ES-I3 (cell line): Measurements from ENCODE around the gene IGF2BP2.

Experiments used
- H3K36me3 ChIP-seq: 2 replicates; pipeline ENCODE4 v1.6.1; 2013; ENCODE audit warnings: mild to moderate bottlenecking, low read length, control low read depth, moderate library complexity; ENCODE audit not compliant: insufficient read depth
- H3K4me1 ChIP-seq: 2 replicates; pipeline ENCODE4 v1.6.1; 2013; ENCODE audit warnings: mild to moderate bottlenecking, control low read depth, low read length; ENCODE audit not compliant: insufficient read depth
- H3K9ac ChIP-seq: 2 replicates; pipeline ENCODE4 v1.6.1; 2013; ENCODE audit warnings: low read depth, mild to moderate bottlenecking, low read length, moderate library complexity
- H3K9me3 ChIP-seq: 2 replicates; pipeline ENCODE4 v1.6.1; 2013; ENCODE audit warnings: mild to moderate bottlenecking, low read length, moderate library complexity; ENCODE audit not compliant: control insufficient read depth, insufficient read depth

IGF2BP2 gene

DNA sequence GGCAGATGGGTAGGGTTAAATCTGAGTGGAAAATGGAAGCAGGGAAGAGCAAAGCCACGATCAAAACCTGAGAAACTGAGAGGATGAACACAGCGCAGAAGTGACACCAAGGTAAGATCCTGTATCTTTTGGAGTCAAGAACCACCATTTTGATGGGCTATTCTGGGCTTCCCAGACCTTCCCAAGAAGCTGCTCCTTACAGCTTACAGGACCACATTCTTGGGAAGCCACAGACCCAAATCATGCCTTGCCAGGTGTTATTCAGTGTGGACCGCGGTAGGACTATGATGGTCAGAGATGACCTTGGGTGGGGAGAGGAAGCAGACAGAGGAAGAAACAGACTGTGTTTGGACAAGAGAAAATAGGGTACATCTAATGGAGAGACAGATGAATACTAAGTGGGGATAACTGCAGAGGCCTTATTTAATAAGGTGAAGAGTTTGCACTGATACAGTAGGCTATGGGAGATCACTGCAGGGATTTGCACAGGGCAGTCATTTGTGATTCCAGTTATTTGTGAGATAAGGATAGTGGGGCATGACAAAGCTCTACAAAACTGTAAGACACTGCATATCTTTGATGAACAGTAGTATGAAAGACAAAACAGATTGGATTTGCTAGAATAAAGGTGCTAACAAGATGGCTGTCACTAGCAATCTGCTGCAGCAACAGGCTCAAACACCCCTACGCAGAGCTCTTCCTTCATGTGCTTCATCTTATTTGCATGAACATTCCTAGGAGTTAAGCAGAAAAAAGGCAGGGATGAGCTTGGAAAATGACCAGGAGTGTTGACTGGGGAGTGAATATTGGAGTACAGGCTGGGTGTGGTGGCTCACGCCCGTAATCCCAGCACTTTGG, 105.9 kb downstream of the IGF2BP2 start:
- Histone ChIP-seq H3K36me3 (no peaks in the 10 kb centered on the region), H3K4me1 (peaks cover 43% of the 10 kb centered on the region), H3K9ac (no peak overlapping the region), H3K9me3 (no peaks in the 10 kb centered on the region)

DNA sequence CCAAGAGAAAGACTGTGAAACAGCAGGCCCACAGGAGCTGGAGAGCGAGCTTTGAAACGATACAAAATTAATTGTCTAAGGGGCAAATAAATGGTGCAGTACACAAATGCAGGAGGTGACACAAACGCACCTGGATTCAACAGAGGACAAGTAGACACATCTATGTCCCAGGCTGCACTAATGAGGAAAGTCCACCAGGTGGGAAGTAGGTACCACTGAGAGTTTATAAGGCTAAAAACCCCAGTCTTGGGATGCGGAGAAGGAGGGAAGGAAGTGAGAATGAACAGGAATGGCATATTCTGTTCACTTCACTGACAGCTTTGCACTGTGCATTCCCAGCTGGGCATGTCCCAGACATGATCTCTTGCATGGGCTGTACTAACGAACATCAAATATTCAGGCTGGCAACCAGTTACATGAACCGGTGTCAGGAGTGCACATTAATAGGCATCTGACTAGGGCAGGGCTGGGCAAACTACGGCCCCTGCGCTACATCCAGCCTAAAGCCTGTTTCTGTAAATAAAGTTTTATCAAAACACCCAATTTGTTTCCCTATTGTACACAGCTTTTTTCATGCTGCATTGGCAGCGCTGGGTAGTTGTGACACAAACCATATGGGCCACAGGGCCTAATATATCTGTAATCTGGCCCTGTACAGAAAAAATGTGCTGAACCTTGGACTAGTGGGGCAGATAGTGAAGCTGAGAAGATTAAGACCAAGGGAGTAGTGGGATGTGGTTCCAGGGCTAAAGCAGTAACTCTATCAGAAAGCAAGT, 107.0 kb downstream of the IGF2BP2 start:
- no peak overlapping the region for H3K9ac ChIP-seq
- H3K9me3 ChIP-seq, result no peaks in the 10 kb centered on the region
- H3K4me1 ChIP-seq, result peaks cover 46% of the 10 kb centered on the region
- no peaks in the 10 kb centered on the region for H3K36me3 ChIP-seq

DNA sequence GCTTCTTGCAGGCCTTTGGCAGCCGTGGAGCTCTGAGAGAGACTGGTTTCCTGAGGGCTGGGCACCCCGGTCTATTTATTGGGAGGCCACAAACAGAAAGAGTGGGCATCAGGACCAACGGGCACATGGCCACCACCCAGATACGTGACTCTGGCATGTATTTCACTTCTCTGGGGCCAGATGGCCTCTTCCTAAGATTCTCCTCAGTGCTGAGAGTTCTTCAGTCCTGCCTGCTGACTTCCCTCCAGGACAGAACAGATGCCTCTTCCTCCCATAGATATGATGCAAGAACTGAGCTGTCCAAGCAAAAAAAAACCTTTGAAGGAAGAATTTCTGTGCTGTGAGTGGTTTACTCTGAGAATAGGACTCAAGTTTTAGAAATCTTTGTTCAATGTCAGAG, 107.7 kb downstream of the IGF2BP2 start:
- H3K36me3 ChIP-seq, result no peaks in the 10 kb centered on the region
- peaks cover 53% of the 10 kb centered on the region for H3K4me1 ChIP-seq
- no peaks in the 10 kb centered on the region for H3K9me3 ChIP-seq
- H3K9ac ChIP-seq, result no peak overlapping the region

DNA sequence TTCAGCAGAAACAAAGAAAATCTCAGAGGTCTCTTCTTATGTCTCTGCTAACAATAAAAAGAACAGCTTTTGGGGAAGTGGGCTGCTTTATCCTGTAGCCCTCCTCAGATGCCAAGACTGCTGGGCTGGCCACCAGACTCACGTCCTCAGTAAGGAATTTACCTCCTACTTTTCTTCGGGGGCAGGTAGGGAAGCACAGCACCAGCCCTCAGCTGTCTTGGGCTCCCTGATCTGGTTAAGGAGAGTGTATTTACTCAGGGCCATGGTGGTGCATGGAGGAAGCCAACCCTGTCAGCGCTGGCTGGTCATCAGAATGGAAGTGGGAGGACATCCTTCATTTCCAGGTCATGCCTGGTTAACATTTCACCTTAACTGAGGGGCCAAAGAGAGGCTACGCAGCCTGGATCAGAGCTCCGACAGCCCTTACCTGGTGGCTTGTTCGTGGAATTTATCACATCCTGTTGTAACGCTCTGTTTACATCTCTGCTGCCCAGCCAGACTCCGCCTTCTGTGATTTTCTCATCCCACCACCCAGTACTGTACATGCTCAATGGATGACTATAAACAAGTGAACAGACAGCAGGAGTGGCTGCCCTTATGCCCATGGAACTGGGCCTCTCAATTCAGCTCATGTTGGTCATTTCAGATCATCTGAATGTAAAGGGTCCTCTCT, 108.3 kb downstream of the IGF2BP2 start:
- H3K9ac ChIP-seq, result no peak overlapping the region
- H3K4me1 ChIP-seq, result peaks cover 59% of the 10 kb centered on the region

DNA sequence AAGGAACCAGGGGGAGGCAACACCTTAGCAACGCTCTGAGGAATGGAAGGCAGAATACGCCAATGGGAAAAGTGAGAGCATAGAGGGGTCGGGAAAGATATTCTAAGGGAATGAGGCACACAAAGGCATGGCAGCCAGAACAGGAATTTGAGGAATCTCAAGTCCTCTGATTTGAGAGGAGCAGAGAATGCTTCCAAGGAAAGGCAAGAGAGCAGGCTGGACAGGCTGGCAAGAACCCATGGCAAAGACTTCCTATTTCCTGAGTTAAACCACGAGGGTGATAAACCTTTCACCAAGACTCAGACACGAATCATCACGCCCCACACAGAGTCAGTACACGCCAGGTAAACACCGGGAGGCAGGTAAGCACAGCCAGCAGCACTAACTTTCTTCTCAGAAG, 109.8 kb downstream of the IGF2BP2 start:
- no peaks in the 10 kb centered on the region for H3K9me3 ChIP-seq
- H3K36me3 ChIP-seq, result no peaks in the 10 kb centered on the region
- peaks cover 66% of the 10 kb centered on the region for H3K4me1 ChIP-seq
- no peak overlapping the region for H3K9ac ChIP-seq

More for the DNA sequence above, 108.3 kb downstream of the IGF2BP2 start:
- Histone ChIP-seq H3K9me3 (no peaks in the 10 kb centered on the region), H3K36me3 (no peaks in the 10 kb centered on the region)

DNA sequence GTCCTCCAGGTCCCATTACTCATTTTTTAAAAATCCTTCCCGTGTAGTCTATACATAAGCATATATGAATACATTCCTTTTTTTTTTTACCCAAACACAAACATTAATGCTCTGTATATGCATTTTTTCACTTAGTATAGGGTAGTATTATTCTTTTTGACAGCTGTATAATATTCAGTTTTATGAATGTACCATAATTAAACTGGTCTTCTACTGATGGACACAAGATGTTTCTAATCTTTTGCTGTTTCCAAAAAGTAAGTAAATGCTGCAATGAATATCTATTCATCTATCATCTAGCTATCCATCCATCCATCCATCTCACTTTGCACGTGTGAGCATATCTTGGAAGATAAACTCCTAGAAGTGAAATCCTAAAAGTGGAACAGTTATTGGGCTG, 110.8 kb downstream of the IGF2BP2 start:
- Histone ChIP-seq H3K9ac (no peak overlapping the region), H3K4me1 (peaks cover 72% of the 10 kb centered on the region), H3K9me3 (no peaks in the 10 kb centered on the region), H3K36me3 (no peaks in the 10 kb centered on the region)

DNA sequence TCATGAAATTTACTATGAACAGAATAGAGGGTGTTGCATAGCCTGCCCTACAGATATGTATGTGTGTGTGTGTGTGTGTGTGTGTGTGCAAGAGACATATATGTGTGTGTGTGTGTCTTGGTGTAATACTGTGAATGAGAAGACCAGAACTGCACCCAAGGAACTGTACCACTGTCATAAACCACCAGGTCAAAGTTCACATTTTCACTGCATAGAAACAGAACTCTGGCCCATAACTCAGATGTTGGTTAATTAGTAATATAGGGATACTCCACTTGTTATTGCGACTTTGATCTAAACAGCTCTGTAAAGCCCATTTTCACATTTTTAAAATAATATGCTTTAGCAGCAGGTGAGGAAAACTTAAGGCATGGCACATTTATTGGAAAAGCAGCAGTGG, 111.8 kb downstream of the IGF2BP2 start:
- no peak overlapping the region for H3K9ac ChIP-seq
- no peaks in the 10 kb centered on the region for H3K36me3 ChIP-seq
- H3K4me1 ChIP-seq, result peaks cover 70% of the 10 kb centered on the region
- H3K9me3 ChIP-seq, result no peaks in the 10 kb centered on the region

DNA sequence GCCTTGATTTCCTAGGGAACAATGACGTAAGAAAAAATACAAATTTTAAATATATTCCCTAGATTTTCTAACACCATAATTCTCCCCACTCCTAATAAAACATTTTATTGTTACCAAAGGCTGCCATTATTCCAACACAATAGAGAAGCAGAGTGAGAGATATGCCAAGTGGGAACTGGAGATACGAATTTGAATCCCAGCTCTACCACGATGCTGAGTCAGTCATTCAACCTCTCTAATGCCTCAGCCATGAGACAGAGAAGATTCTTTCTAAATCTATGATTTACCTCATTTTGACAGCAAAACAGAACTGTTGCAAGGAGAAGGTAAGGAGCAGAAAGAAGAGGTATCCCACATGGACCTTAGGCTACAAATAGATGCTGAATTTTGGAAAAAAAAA, 112.5 kb downstream of the IGF2BP2 start:
- Histone ChIP-seq H3K9me3 (no peaks in the 10 kb centered on the region), H3K9ac (no peak overlapping the region), H3K36me3 (no peaks in the 10 kb centered on the region), H3K4me1 (peaks cover 63% of the 10 kb centered on the region)

DNA sequence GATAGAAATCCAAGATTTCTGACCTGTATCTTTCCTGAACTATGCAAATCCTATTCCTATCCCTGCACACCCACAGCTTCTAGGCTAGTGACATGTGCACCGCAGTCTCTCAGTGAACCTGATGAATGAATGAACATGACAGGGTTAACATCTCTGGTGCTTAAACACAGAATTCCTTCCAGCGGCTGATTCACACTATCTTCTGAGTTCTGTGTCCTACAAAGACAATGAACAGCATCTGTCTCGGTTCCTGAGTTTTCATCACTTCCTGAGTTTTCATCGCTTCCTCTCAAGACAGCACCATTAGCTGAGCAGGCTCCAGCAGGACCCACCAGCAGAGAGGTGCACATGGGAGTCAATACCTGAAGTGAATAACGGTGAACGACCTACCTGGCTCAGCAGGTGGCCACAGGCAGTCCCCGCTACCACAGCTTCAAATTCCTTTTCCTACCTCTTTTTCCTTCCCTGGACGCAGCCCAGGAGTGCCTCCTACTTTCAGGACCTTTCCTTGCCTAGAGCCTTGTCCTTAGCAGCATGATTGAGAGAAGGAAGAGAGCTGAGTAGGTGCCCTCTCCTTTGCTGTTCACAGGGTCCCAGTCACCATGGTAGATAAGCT, 113.5 kb downstream of the IGF2BP2 start:
- Histone ChIP-seq H3K36me3 (no peaks in the 10 kb centered on the region), H3K9me3 (no peaks in the 10 kb centered on the region), H3K9ac (no peak overlapping the region), H3K4me1 (peaks cover 54% of the 10 kb centered on the region)

DNA sequence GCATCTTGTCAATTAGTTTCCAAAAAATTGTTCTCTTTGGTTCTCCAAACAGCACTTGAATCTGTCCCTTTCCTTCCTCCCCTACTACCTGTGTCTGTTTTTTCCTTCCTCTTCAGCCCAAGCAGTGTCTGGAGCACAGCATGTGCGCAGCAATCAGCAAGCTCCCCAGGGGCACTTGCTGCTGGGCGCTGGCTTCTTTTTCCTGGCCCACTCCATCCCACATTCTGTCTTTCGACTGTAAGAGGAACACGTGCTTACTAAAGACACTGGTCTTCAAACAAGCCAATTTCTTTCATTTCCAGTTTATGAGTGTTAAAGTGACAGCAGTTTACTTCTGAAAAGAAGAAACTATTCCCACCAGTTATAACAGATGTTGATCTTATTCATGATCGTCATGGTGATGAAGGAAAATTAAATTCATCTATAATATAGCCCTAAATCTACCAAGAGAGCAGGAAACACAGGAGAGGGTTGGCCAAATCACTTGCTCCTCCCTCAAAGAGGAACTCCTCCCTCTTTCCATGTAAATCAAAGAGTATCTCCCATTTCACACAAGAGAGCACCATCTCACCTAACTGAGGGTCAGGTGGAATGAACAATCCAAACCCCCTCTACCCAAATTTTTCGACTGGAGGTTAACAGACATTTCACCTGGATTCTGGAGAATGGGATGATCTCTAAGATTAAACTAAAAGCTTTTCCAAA, 115.4 kb downstream of the IGF2BP2 start:
- Histone ChIP-seq H3K9me3 (no peaks in the 10 kb centered on the region), H3K36me3 (no peaks in the 10 kb centered on the region), H3K9ac (no peak overlapping the region), H3K4me1 (peaks cover 39% of the 10 kb centered on the region)

DNA sequence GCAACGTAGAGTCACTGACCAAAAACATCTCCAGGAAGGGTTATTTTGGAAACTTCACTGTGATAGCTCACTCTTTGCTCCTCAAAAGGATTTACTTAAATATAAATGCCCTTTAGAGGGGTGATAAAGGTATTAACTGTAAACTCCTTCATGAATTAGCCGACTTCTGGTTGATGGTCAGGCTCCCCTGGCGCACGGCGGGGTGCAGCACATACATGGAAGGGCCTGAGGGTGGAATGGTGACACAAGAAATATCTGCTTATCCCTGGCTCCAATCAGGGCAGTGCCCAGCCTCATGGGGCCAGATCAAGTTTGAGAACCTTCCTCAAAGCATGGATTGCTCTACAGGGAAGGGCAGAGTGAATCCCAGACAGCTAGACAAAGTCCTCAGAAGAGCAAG, 116.5 kb downstream of the IGF2BP2 start:
- peaks cover 48% of the 10 kb centered on the region for H3K4me1 ChIP-seq
- no peak overlapping the region for H3K9ac ChIP-seq

DNA sequence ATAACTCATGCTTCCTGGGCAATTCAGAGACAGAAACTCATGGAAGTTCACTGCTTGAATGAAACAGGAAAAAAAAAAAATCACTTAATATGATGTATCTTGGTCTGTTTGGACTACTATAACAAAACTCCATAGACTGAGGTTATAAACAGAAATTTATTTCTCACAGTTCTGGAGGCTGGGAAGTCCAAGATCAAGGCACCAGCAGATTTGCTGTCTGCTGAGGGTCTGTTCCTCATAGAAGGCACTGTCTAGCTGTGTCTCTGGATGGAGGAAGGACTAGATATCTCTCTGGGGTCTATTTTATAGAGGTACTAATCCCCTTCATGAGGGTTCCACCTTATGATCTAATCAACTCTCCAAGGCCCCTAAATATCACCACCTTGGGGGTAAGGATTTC, 119.3 kb downstream of the IGF2BP2 start:
- no peak overlapping the region for H3K9ac ChIP-seq
- H3K4me1 ChIP-seq, result peaks cover 39% of the 10 kb centered on the region
- no peaks in the 10 kb centered on the region for H3K36me3 ChIP-seq
- no peaks in the 10 kb centered on the region for H3K9me3 ChIP-seq

More for the DNA sequence above, 116.5 kb downstream of the IGF2BP2 start:
- no peaks in the 10 kb centered on the region for H3K9me3 ChIP-seq
- no peaks in the 10 kb centered on the region for H3K36me3 ChIP-seq

DNA sequence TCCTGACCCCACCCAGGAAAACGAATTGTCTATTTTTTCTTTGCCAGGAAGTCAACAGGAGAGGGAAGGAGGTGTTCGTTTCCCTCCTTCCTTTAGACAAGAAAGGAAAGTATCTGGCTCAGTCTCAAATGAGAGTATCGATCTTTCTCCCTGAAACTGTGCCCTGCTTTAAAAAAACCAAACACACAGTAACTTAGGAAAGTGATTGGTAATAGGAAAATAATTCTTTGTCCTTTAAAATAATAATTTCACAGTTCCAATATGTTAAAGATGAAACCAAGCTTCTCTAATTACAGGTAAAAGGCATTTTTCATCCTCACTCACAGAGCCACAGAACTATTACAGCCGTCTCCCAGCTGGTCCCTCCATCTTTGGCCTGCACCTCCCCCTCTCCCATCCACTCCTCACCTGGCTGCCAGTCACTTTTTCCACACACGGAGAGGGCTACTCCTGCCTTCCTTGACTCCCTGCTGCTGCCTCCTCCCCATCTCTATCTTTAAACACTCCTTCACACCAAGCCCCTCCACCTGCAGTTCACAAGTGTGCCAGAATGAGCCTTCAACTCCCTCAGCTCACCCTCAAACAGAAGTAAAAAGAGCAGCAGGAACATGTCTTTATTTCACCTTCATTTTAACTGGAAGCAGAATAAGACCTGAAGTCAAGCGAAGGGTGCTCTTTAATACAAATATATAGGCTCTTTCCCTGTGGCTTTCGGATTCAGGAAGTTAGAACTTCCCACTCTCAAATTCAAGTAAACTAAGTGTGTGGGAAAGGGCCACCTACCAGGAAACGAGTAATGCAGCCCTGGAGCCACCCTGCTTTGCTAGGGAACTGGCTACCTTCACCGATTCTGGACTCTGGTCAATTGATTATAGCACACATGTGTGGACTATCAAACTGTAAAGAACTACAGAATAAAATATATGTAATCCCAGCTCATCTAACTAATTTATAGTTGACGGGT, 122.3 kb downstream of the IGF2BP2 start:
- H3K4me1 ChIP-seq, result peaks cover 26% of the 10 kb centered on the region
- H3K36me3 ChIP-seq, result no peaks in the 10 kb centered on the region
- no peak overlapping the region for H3K9ac ChIP-seq
- H3K9me3 ChIP-seq, result no peaks in the 10 kb centered on the region
